Testis (tissue), 2 donors: Measurements from ENCODE around the gene MTM1.

Experiments
- CTCF ChIP-seq, 3 experiments: fragments of 450-650 bp in 2 of 3; fragments of 200-600 bp in 1 of 3; sonication (generic) in 1 of 3; IDR thresholded peaks; one replicate each; pipeline ENCODE4 v1.5.1; 2016 to 2019; ENCODE audit warnings: antibody characterized with exemption in 3 of 3, mild to moderate bottlenecking in 2 of 3, moderate library complexity in 1 of 3
- POLR2A ChIP-seq: fragments of 450-650 bp; IDR thresholded peaks from one replicate; pipeline ENCODE4 v1.6.1; 2017; ENCODE audit warnings: antibody characterized with exemption, mild to moderate bottlenecking, moderate library complexity

- no peak for TF ChIP-seq CTCF (IDR thresholded peaks at IDR 0.05)
- TF ChIP-seq POLR2A = no peak
These were observed 41.3 kb upstream of the MTM1 start for GRCh38 chrX:150527108-150527507.
